ENCODE results near the gene SEZ6L. TPM values are rescaled to one million over a fixed set of nuclear protein-coding genes. Genes with fewer than 3 reads are reported as not detected.

Gene SEZ6L
- total RNA-seq, 1 donor = 0.54 TPM

DNA sequence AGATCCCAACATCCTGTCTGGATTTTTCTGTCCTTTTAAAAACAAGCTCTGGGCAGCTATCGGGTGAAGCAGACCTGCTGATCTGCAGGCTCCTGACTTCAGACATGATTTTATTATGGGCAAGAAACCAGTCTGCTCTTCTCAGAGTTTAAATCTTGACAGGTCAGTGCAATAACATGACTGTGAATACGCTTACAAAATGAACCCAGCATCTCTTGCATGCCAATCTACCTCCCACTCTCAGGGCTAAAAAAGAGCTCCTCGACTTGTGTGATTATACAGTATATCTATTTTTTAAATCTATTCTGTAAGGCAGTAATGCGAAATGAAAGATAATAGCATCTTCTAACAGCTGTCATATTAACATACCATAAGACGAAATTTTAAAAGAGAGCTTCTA lies 241.1 kb downstream of the SEZ6L start:
- no peak for DNase-seq (ENCODE audit: low read depth in 2 of 3, low spot score in 2 of 3)

DNA sequence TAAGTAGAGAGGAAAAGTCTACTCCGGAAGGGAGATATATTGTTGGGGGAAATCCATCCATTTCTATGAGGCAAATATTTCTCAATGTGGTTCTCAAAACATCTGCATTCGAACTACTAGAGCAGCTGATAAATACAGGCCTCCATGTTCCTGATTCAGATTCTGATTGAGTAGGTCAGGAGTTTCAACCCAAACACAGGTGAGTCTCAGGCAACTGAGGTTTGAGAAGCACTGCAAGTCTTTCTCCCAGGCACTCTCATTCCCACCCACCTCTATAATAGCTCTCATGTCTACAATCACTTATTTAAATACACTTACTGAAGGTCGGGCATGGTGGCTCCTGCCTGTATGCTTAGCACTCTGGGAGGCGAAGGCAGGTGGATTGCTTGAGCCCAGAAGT lies 245.1 kb downstream of the SEZ6L start:
- DNase-seq (ENCODE audit: low read depth in 2 of 3, low spot score in 2 of 3) = no peak

- DNase-seq (ENCODE audit: low read depth in 2 of 3, low spot score in 2 of 3) = no peak
Measured at GRCh38 chr22:26416256-26416655, 247.0 kb downstream of the SEZ6L start.

DNA sequence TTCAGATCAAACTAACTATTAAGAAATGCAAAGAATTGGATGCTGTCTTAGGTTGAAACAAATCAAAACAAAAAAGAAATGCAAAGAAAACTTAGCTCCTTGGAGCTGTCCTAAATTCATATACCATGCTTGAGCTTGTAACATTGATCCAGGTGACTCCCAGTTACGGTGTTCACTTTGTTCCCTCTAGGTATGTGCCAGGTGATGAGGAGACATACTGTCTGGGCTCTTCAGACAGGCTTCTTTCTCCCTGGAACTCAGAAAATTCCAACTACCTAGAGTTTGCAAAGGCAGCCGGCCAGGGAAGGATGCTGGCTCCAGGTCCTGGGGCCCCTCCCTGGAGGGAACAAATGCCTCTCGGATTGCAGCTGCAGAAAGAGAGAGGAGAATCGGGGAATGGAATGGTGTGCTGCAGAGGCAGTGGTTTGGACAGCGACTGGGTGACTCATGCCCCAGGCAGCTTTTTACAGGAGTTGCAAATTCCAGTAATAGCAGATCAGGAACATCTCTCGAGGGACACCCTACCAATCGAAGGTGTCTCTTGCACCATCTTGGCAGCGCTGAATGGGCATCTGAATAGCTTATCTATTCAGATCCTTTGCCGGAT lies 247.5 kb downstream of the SEZ6L start:
- no peak for DNase-seq (ENCODE audit: low read depth in 2 of 3, low spot score in 2 of 3)

DNA sequence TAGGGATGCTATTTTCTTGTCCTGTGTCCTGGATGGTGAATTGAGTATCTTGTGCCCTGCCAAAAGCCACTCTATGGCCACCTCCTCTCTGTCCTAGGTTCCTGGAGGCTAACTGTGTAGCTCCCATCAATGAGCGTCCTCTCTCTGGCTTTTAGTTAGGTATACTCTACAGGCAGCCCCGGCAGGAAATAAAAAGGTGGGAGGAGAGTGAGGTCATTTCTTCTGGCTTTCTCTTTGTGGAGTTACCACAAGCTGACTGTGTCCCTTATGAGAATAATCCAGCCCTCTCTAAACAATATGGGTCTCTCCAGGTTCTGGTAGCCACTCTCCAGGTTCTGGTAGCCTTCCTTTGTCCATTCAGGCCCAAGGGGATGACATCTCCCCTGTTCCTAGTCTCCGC lies 248.1 kb downstream of the SEZ6L start:
- no peak for DNase-seq (ENCODE audit: low read depth in 2 of 3, low spot score in 2 of 3)

DNA sequence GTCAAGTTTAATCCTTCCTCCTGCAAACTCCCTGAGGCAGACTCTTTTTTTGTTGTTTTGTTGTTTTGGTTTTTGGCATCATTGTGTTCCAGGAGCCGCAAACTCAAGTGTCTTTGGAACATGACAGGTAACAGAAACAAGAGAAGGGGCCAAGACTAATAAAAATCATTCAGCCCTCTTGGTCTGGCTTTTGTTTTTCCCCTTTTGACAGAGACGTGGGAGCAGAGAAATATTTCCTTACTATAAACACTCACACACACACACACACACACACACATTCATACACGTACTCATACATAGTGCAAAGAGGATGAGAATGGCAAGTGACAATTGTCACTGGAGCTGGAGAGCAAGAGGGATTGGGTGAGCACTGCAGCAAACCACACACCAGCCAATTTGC lies 249.4 kb downstream of the SEZ6L start:
- no peak for DNase-seq (ENCODE audit: low read depth in 2 of 3, low spot score in 2 of 3)

GRCh38 chr22:26426924-26427323 lies 257.7 kb downstream of the SEZ6L start:
- DNase-seq (ENCODE audit: low read depth in 2 of 3, low spot score in 2 of 3) = no peak

DNA sequence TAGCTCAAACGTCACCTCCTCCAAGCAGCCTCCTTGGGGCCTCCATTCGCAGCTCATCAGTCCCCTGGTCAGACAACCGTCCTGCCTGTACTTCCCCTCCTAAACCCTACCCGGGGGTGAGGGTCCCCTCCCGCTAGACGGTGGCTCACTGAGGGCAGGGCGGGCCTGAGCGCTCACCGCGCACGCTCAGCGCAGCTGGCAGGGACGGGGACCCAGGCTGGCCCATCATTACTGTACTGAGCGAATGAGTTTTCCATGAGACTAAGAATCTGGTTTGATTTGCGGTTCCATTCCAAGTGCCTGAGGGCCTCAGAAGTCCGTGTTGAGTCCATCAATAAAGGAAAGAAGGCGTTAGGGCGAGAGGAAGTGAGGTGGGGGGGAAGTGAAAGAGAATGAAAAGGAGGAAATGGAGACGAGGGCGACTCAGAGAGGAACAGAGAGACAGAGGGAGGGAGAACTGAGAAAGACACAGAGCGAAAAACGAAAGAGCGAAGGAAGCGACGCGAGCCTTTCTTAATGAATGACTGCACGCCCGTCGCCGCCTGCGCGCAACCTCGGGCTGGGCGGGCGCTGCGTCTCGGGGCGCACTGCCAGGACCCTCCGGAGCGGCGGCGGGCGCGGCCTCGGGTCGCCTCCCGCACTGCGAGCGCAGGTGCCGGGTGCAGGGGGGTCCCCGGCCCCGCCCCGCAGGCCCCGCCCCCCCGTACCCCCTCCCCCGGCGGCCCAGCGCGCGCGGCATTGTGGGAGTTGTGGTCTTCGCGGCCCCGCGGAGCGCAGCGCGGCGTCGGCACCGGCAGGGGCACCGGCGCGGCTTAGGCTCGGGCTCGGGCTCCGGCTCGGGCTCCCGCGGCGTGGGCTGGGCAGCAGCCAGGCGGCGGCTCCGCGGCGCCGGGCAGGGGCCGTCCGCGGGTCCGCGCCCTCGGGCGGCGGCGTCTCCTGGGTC lies 259.5 kb downstream of the SEZ6L start, which contains the start of gene ASPHD2:
Gene ASPHD2, plus strand, starts transcription at position 746 of the 943 bp plus-strand sequence. CDS start 4,356 bp downstream, outside the sequence.
- peak; percentile 67 to 80 (median 71) for DNase-seq (ENCODE audit: low read depth in 2 of 3, low spot score in 2 of 3)

- no peak for DNase-seq (ENCODE audit: low read depth in 2 of 3, low spot score in 2 of 3)
Measured at GRCh38 chr22:26429458-26430286, 260.4 kb downstream of the SEZ6L start.

GRCh38 chr22:26430600-26430999 lies 261.3 kb downstream of the SEZ6L start:
- DNase-seq (ENCODE audit: low read depth in 2 of 3, low spot score in 2 of 3) = no peak

DNA sequence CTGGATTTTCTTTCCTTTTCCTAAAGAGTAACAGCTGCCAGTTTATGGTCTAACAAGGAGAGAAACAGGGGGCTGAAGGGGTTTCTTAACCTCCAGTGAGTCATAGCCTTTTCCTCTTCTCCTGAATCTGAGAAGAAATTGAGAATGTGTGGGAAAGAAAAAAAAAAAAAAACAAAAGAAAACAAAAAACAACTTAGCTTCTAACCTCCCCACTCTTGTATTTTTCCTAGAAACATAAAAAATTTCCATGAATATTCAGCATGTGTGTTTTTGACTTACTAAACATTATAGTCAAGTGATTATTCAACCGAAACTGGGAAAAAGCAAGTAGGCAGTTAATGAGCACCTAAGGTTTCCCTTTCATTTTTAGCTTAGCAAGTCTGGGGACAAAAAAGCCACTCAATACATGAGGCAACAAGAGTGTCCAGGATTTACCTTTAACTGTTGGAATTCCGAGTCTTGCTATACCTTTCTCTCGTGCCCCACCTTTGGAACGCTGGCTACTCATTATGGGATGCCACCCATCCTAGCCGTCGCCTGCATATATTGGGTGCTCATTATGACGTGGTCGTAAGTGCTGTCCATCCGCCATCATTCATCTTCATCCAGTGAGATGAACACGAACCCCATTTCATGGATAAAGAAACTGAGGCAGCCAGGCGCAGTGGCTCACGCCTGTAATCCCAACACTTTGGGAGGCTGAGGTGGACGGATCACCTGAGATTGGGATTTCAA lies 262.2 kb downstream of the SEZ6L start:
- no peak for DNase-seq (ENCODE audit: low read depth in 2 of 3, low spot score in 2 of 3)

DNA sequence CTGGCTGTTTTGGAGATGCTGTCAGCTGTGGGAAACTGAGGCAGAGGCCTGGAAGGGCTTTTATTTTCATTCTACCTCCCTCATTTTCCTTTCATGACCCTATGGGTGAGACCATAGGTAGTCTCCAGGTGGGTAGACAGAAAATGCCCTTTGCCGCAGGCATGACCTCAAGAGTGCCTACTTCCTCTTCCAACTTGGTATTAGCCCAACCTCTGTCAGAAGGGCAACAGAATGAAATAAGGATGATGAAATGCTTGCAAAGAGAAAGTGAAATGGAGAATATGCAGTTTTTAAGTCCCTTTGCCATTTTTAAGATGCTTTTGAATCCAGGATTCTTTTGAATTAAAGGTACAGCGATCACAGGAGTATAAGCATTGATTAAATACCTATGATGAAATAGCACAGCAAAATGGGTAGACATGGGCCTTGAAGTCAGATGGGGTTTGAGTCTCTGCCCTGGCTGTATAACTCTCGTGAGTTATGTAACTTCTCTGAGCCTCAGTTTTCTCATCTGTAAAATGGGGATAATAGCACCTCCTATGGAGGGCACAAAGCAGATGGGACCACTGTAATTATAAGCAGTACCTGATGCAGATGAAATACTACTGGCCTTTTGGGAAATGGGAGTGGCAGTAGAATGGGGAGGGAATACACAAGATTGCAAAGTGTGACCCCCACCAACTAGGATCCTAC lies 263.5 kb downstream of the SEZ6L start:
- DNase-seq (ENCODE audit: low read depth in 2 of 3, low spot score in 2 of 3) = peak in 2 of 3 donors; percentile 51 to 84

Small RNA genes within 50 kb of the gene (small RNA-seq; reads per million reads assigned to genes)
- not detected for gene RNA5SP495

All from hematopoietic multipotent progenitor cell (in vitro differentiated cells).